GM18520 (cell line): Measurements from ENCODE around the gene PKN3.
"Not testable (repeated sequence)": the region's sequence is repeated elsewhere in the genome, so short reads cannot be mapped to it uniquely, and the experiment has no call there.

ENCODE experiments used
- ATAC-seq: cut with Tn5 transposase; IDR thresholded peaks from one replicate; pipeline ENCODE4 v1.9.1; 2021; ENCODE audit not compliant: unreplicated experiment

Gene PKN3

GRCh38 chr9:128702445-128702948 is at the start of gene PKN3:
Gene PKN3, plus strand, starts transcription at chr9:128702503. Its CDS starts 413 bp downstream, at chr9:128702916.
- ATAC-seq = peak; percentile 51

GRCh38 chr9:128653908-128654307 is 48.4 kb upstream of the PKN3 start:
- ATAC-seq = no peak

- ATAC-seq = no peak
Measured at GRCh38 chr9:128654481-128654880, 47.8 kb upstream of the PKN3 start.

GRCh38 chr9:128656416-128657343 is 45.6 kb upstream of the PKN3 start, which contains the start of gene DYNC2I2:
Gene DYNC2I2, minus strand, starts transcription at chr9:128656847. Its CDS starts 121 bp downstream, at chr9:128656726.
- peak; percentile 67 for ATAC-seq

- ATAC-seq = no peak
Measured at GRCh38 chr9:128657344-128657704, 45.0 kb upstream of the PKN3 start.

- ATAC-seq = no peak
Measured at GRCh38 chr9:128657796-128658195, 44.5 kb upstream of the PKN3 start.

GRCh38 chr9:128666481-128666941 is 35.8 kb upstream of the PKN3 start:
- not testable (repeated sequence) for ATAC-seq

GRCh38 chr9:128669786-128670185 is 32.5 kb upstream of the PKN3 start:
- ATAC-seq = no peak

- ATAC-seq = no peak
Measured at GRCh38 chr9:128675382-128675781, 26.9 kb upstream of the PKN3 start.

- ATAC-seq = no peak
Measured at GRCh38 chr9:128677794-128678193, 24.5 kb upstream of the PKN3 start.

- ATAC-seq = no peak
Measured at GRCh38 chr9:128683340-128684064, 18.8 kb upstream of the PKN3 start.

GRCh38 chr9:128684065-128684324 is 18.3 kb upstream of the PKN3 start:
- no peak for ATAC-seq

- ATAC-seq = no peak
Measured at GRCh38 chr9:128684325-128685199, 17.7 kb upstream of the PKN3 start.

- no peak for ATAC-seq
Measured at GRCh38 chr9:128685636-128686489, 16.4 kb upstream of the PKN3 start.

GRCh38 chr9:128687453-128687852 is 14.8 kb upstream of the PKN3 start:
- ATAC-seq = no peak

- ATAC-seq = peak; percentile 77
Measured at GRCh38 chr9:128688501-128689292, 13.6 kb upstream of the PKN3 start, which contains the start of gene SET. Gene SET, plus strand, starts transcription at chr9:128689222. Its CDS starts 361 bp downstream, at chr9:128689583.

- no peak for ATAC-seq
Measured at GRCh38 chr9:128689293-128689774, 13.0 kb upstream of the PKN3 start.

- no peak for ATAC-seq
Measured at GRCh38 chr9:128689820-128690683, 12.3 kb upstream of the PKN3 start.
